ENCODE data around the gene CEMIP.

The CEMIP gene

GRCh38 chr15:80816936-80817335 is 37.8 kb downstream of the CEMIP start:
- Histone ChIP-seq H3K4me1 (peaks cover 26 to 62% (median 56%) of the 10 kb centered on the region in 10 experiments), H3K36me3 (no peaks in the 10 kb centered on the region), H3K27me3 (no peaks in the 10 kb centered on the region), H3K9me3 (replicated peaks in 1 of 11) (no peaks in the 10 kb centered on the region), H3K9ac (no peak overlapping the region), H3K4me3 (no peak overlapping the region), H3K4me2 (peak overlapping the region in 10 of 11 experiments; percentile 1 to 30 (median 18); a peak in 9 of 22 replicates), H3K27ac (no peak overlapping the region), H4K20me1 (no peaks in the 10 kb centered on the region)
- no peak for TF ChIP-seq Cebpa-rat (IDR thresholded peaks at IDR 0.05)

GRCh38 chr15:80817901-80818300 is 38.7 kb downstream of the CEMIP start:
- H3K27me3 ChIP-seq = no peaks in the 10 kb centered on the region
- no peak for TF ChIP-seq Cebpa-rat (IDR thresholded peaks at IDR 0.05)

GRCh38 chr15:80819001-80819400 is 39.8 kb downstream of the CEMIP start:
- no peaks in the 10 kb centered on the region for H3K27me3 ChIP-seq
- H3K4me2 ChIP-seq = peak overlapping the region; percentile 75 to 95 (median 82)
- peak overlapping the region in 2 of 10 experiments; percentile 26 to 37; a peak in 3 of 20 replicates for H3K4me3 ChIP-seq
- no peak for TF ChIP-seq Cebpa-rat (IDR thresholded peaks at IDR 0.05)
- no peaks in the 10 kb centered on the region for H3K36me3 ChIP-seq
- peaks cover 46 to 83% (median 77%) of the 10 kb centered on the region in 10 experiments for H3K4me1 ChIP-seq
- H3K9me3 ChIP-seq (replicated peaks in 1 of 11) = no peaks in the 10 kb centered on the region
- H4K20me1 ChIP-seq = no peaks in the 10 kb centered on the region
- peak overlapping the region in 1 of 11 experiments; percentile 39; a peak in 1 of 22 replicates for H3K9ac ChIP-seq
- H3K27ac ChIP-seq = peak overlapping the region in 9 of 11 experiments; percentile 10 to 77 (median 64); a peak in 17 of 22 replicates

More at GRCh38 chr15:80817901-80818300, 38.7 kb downstream of the CEMIP start:
- H3K4me2 ChIP-seq = peak overlapping the region; percentile 75 to 95 (median 82)
- peaks cover 35 to 72% (median 66%) of the 10 kb centered on the region in 10 experiments for H3K4me1 ChIP-seq
- no peak overlapping the region for H3K9ac ChIP-seq
- no peaks in the 10 kb centered on the region for H3K9me3 ChIP-seq (replicated peaks in 1 of 11)
- peak overlapping the region in 4 of 11 experiments; percentile 61 to 69 (median 64); a peak in 6 of 22 replicates for H3K27ac ChIP-seq
- no peaks in the 10 kb centered on the region for H4K20me1 ChIP-seq
- no peaks in the 10 kb centered on the region for H3K36me3 ChIP-seq
- H3K4me3 ChIP-seq = no peak overlapping the region

- no peaks in the 10 kb centered on the region for H3K36me3 ChIP-seq
- H3K4me1 ChIP-seq = peaks cover 51 to 94% (median 86%) of the 10 kb centered on the region in 10 experiments
- no peak for TF ChIP-seq Cebpa-rat (IDR thresholded peaks at IDR 0.05)
- no peaks in the 10 kb centered on the region for H3K27me3 ChIP-seq
- H3K9ac ChIP-seq = no peak overlapping the region
- H3K4me2 ChIP-seq = peak overlapping the region in 10 of 11 experiments; percentile 75 to 95 (median 82); a peak in 18 of 22 replicates
- H4K20me1 ChIP-seq = no peaks in the 10 kb centered on the region
- no peaks in the 10 kb centered on the region for H3K9me3 ChIP-seq (replicated peaks in 1 of 11)
- no peak overlapping the region for H3K4me3 ChIP-seq
- peak overlapping the region in 8 of 11 experiments; percentile 0 to 77 (median 64); a peak in 11 of 22 replicates for H3K27ac ChIP-seq
These were observed 40.9 kb downstream of the CEMIP start for GRCh38 chr15:80820092-80820491.

GRCh38 chr15:80822256-80822655 is 43.1 kb downstream of the CEMIP start:
- Histone ChIP-seq H3K4me1 (peaks cover 51 to 100% (median 84%) of the 10 kb centered on the region in 10 experiments), H3K36me3 (no peaks in the 10 kb centered on the region), H3K9ac (peak overlapping the region in 3 of 11 experiments; percentile 33 to 38 (median 34); a peak in 3 of 22 replicates), H3K27me3 (no peaks in the 10 kb centered on the region), H3K4me3 (no peak overlapping the region), H3K27ac (peak overlapping the region in 8 of 11 experiments; percentile 1 to 68 (median 56); a peak in 12 of 22 replicates), H3K9me3 (replicated peaks in 1 of 11) (no peaks in the 10 kb centered on the region), H4K20me1 (no peaks in the 10 kb centered on the region), H3K4me2 (peak overlapping the region; percentile 27 to 85 (median 75))
- TF ChIP-seq Cebpa-rat (IDR thresholded peaks at IDR 0.05) = no peak

GRCh38 chr15:80822676-80823075 is 43.5 kb downstream of the CEMIP start:
- H3K27ac ChIP-seq = peak overlapping the region in 7 of 11 experiments; percentile 1 to 68 (median 57); a peak in 12 of 22 replicates
- H3K27me3 ChIP-seq = no peaks in the 10 kb centered on the region
- H3K9ac ChIP-seq = peak overlapping the region in 4 of 11 experiments; percentile 33 to 38 (median 34); a peak in 6 of 22 replicates
- no peak for TF ChIP-seq Cebpa-rat (IDR thresholded peaks at IDR 0.05)
- peak overlapping the region; percentile 27 to 85 (median 75) for H3K4me2 ChIP-seq
- H4K20me1 ChIP-seq = no peaks in the 10 kb centered on the region
- peak overlapping the region in 1 of 10 experiments; percentile 17; a peak in 2 of 20 replicates for H3K4me3 ChIP-seq
- no peaks in the 10 kb centered on the region for H3K36me3 ChIP-seq
- H3K4me1 ChIP-seq = peaks cover 51 to 100% (median 81%) of the 10 kb centered on the region in 10 experiments
- no peaks in the 10 kb centered on the region for H3K9me3 ChIP-seq (replicated peaks in 1 of 11)

GRCh38 chr15:80823120-80823519 is 44.0 kb downstream of the CEMIP start:
- Histone ChIP-seq H3K4me2 (peak overlapping the region; percentile 29 to 85 (median 75)), H3K4me3 (peak overlapping the region in 2 of 10 experiments; percentile 17 to 18; a peak in 3 of 20 replicates), H4K20me1 (no peaks in the 10 kb centered on the region), H3K9ac (peak overlapping the region in 4 of 11 experiments; percentile 33 to 38 (median 34); a peak in 6 of 22 replicates), H3K36me3 (no peaks in the 10 kb centered on the region), H3K27me3 (no peaks in the 10 kb centered on the region), H3K27ac (peak overlapping the region in 7 of 11 experiments; percentile 1 to 68 (median 57); a peak in 11 of 22 replicates), H3K9me3 (replicated peaks in 1 of 11) (no peaks in the 10 kb centered on the region), H3K4me1 (peaks cover 49 to 100% (median 80%) of the 10 kb centered on the region in 10 experiments)
- no peak for TF ChIP-seq Cebpa-rat (IDR thresholded peaks at IDR 0.05)

- Histone ChIP-seq H3K36me3 (no peaks in the 10 kb centered on the region), H3K4me1 (peaks cover 49 to 100% (median 80%) of the 10 kb centered on the region in 10 experiments), H3K9ac (peak overlapping the region in 4 of 11 experiments; percentile 31 to 34 (median 34); a peak in 2 of 22 replicates), H3K27ac (peak overlapping the region in 6 of 11 experiments; percentile 29 to 68 (median 58); a peak in 10 of 22 replicates), H3K4me3 (no peak overlapping the region; a peak in 1 of 20 replicates), H3K9me3 (replicated peaks in 1 of 11) (no peaks in the 10 kb centered on the region), H4K20me1 (no peaks in the 10 kb centered on the region), H3K4me2 (peak overlapping the region; percentile 29 to 85 (median 75); a peak in 21 of 22 replicates), H3K27me3 (no peaks in the 10 kb centered on the region)
- no peak for TF ChIP-seq Cebpa-rat (IDR thresholded peaks at IDR 0.05)
These were observed 44.8 kb downstream of the CEMIP start for GRCh38 chr15:80823995-80824394.

- no peaks in the 10 kb centered on the region for H4K20me1 ChIP-seq
- no peaks in the 10 kb centered on the region for H3K27me3 ChIP-seq
- no peak for TF ChIP-seq Cebpa-rat (IDR thresholded peaks at IDR 0.05)
- H3K36me3 ChIP-seq = no peaks in the 10 kb centered on the region
- peak overlapping the region in 7 of 11 experiments; percentile 4 to 85 (median 81); a peak in 10 of 22 replicates for H3K4me2 ChIP-seq
- H3K4me3 ChIP-seq = no peak overlapping the region
- H3K9me3 ChIP-seq (replicated peaks in 1 of 11) = no peaks in the 10 kb centered on the region
- H3K27ac ChIP-seq = no peak overlapping the region
- peaks cover 50 to 100% (median 80%) of the 10 kb centered on the region in 10 experiments for H3K4me1 ChIP-seq
- no peak overlapping the region for H3K9ac ChIP-seq
These were observed 46.3 kb downstream of the CEMIP start for GRCh38 chr15:80825361-80826030.

Measured in BLaER1 treated with 17β-estradiol and CSF1 and Interleukin-3, amounts not matched to agents 10 nM and 100 nM (cell line).